ENCODE results near the gene DUOXA1. TPM values are rescaled to one million over a fixed set of nuclear protein-coding genes. Genes with fewer than 3 reads are reported as not detected.

The DUOXA1 gene
- polyA plus RNA-seq, 1 of the 3 experiments (the other 2 are of a cell fraction), result 0.02 TPM

DNA sequence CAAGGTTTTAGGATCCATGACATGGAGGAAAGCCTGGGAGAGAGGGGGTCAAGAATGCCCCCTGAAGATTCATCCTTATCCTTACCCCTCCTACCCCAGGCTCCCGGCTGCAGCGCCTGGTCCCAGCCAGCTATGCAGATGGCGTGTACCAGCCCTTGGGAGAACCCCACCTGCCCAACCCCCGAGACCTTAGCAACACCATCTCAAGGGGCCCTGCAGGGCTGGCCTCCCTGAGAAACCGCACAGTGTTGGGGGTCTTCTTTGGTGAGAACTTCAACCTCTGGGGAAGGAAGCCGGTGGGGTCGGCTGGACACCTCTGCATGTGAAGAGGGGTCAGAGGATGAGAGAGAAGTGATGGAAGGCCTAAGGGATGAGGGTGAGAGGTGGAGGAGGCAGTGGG is 4.4 kb upstream of the DUOXA1 start:
- no peak overlapping the region for H3K27ac ChIP-seq (ENCODE audit: low read depth in 2 of 2, low read length in 1 of 2)
- no peaks in the 10 kb centered on the region for H3K79me2 ChIP-seq (ENCODE audit: insufficient read depth)
- no peak for DNase-seq
- ChIA-PET POLR2A (interaction anchor here (1.1 kb wide), 1 partner anchor 9 kb away, joined by 3 read pairs; no protein-coding TSS in a partner anchor), CTCF (interaction anchor here (1.0 to 6.0 kb wide), 3 partner anchors 13 to 71 kb away, joined by 3 to 52 read pairs (median 3); no protein-coding TSS in a partner anchor)
- no peaks in the 10 kb centered on the region for H3K9me2 ChIP-seq
- WGBS (ENCODE audit: low lambda C conversion rate), result 79% methylated on average over 7 of the region's 7 CpGs
- H3K9ac ChIP-seq, result no peak overlapping the region
- no peaks in the 10 kb centered on the region for H3F3A ChIP-seq (replicated peaks; ENCODE audit: insufficient read depth)
- H3K4me1 ChIP-seq (ENCODE audit: control insufficient read depth in 1 of 2, insufficient read depth in 2 of 2, low read depth in 1 of 2, low read length in 1 of 2), result peaks cover 0 to 22% of the 10 kb centered on the region in 2 experiments; a peak in 1 of 4 replicates
- H3K4me2 ChIP-seq, result no peak overlapping the region
- no peak overlapping the region for H3K4me3 ChIP-seq (ENCODE audit: low read depth in 2 of 2, low read length in 1 of 2)
- no peaks in the 10 kb centered on the region for H4K20me1 ChIP-seq (ENCODE audit: insufficient read depth)
- no peak for TF ChIP-seq JUND (IDR thresholded peaks at IDR 0.05)
- no peak for TF ChIP-seq EP300 (IDR thresholded peaks at IDR 0.05; ENCODE audit: borderline replicate concordance in 1 of 2, low read depth in 1 of 2, low read length in 1 of 2)
- TF ChIP-seq MXI1 (IDR thresholded peaks at IDR 0.05; ENCODE audit: low read depth, low read length), result no peak
- TF ChIP-seq, protein P1, sequence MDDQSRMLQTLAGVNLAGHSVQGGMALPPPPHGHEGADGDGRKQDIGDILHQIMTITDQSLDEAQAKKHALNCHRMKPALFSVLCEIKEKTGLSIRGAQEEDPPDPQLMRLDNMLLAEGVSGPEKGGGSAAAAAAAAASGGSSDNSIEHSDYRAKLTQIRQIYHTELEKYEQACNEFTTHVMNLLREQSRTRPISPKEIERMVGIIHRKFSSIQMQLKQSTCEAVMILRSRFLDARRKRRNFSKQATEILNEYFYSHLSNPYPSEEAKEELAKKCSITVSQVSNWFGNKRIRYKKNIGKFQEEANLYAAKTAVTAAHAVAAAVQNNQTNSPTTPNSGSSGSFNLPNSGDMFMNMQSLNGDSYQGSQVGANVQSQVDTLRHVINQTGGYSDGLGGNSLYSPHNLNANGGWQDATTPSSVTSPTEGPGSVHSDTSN (IDR thresholded peaks at IDR 0.05), result no peak
- no peak for TF ChIP-seq TEAD4 (IDR thresholded peaks at IDR 0.05; ENCODE audit: borderline replicate concordance, insufficient read depth)
- no peak for TF ChIP-seq YY1 (IDR thresholded peaks at IDR 0.05; ENCODE audit: low read depth)
- TF ChIP-seq SIN3A (IDR thresholded peaks at IDR 0.05; ENCODE audit: borderline replicate concordance, low read depth, low read length), result no peak
- no peak for TF ChIP-seq TAF1 (IDR thresholded peaks at IDR 0.05; ENCODE audit: borderline replicate concordance, low read depth, low read length)
- no peak for TF ChIP-seq POLR2AphosphoS5 (IDR thresholded peaks at IDR 0.05; ENCODE audit: low read depth, low read length)
- H3K27me3 ChIP-seq (ENCODE audit: insufficient read depth), result no peaks in the 10 kb centered on the region; the same call in 1 of the 2 replicates
- H2AFZ ChIP-seq (ENCODE audit: low read depth), result no peak overlapping the region
- H3K36me3 ChIP-seq (replicated peaks in 1 of 2; ENCODE audit: control insufficient read depth in 1 of 2, insufficient read depth in 2 of 2, low read length in 1 of 2), result no peaks in the 10 kb centered on the region
- no peaks in the 10 kb centered on the region for H3K9me3 ChIP-seq

DNA sequence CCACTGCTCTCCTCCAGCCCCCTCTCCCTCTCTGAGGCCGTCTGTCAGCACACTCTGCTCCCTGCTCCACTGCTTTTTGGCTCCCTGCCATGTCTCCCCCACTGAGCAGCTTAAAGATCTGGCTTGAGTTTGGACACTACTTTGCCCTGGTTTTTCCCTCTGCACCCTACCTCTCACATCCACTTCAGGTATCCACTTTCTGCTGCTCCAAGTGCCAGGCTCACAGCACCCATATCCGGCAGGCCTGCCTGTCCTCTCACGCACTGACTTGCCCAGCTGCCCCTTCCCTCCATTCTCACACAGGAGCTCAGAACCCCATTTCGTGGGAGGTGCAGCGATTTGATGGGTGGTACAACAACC is 3.9 kb upstream of the DUOXA1 start:
- WGBS (ENCODE audit: low lambda C conversion rate), result 70% methylated on average over 5 of the region's 5 CpGs
- Histone ChIP-seq H3K9me3 (no peaks in the 10 kb centered on the region), H2AFZ (ENCODE audit: low read depth) (no peak overlapping the region), H4K20me1 (ENCODE audit: insufficient read depth) (no peaks in the 10 kb centered on the region), H3K79me2 (ENCODE audit: insufficient read depth) (no peaks in the 10 kb centered on the region), H3K4me3 (ENCODE audit: low read depth in 2 of 2, low read length in 1 of 2) (no peak overlapping the region), H3K4me1 (ENCODE audit: control insufficient read depth in 1 of 2, insufficient read depth in 2 of 2, low read depth in 1 of 2, low read length in 1 of 2) (peaks cover 0 to 19% of the 10 kb centered on the region in 2 experiments; a peak in 1 of 4 replicates), H3F3A (replicated peaks; ENCODE audit: insufficient read depth) (no peaks in the 10 kb centered on the region), H3K4me2 (no peak overlapping the region), H3K27me3 (ENCODE audit: insufficient read depth) (no peaks in the 10 kb centered on the region; the same call in 1 of the 2 replicates), H3K36me3 (replicated peaks in 1 of 2; ENCODE audit: control insufficient read depth in 1 of 2, insufficient read depth in 2 of 2, low read length in 1 of 2) (no peaks in the 10 kb centered on the region), H3K27ac (ENCODE audit: low read depth in 2 of 2, low read length in 1 of 2) (no peak overlapping the region), H3K9me2 (no peaks in the 10 kb centered on the region), H3K9ac (no peak overlapping the region)
- POLR2A ChIA-PET, result interaction anchor here (1.1 kb wide), 1 partner anchor 10 kb away, joined by 3 read pairs; no protein-coding TSS in a partner anchor
- peak; percentile 83 for DNase-seq
- CTCF ChIA-PET, result interaction anchor here (0.8 to 6.0 kb wide), 4 partner anchors 13 to 325 kb away, joined by 3 to 52 read pairs (median 3); no protein-coding TSS in a partner anchor
- no peak for TF ChIP-seq FOSL2 (IDR thresholded peaks at IDR 0.05; ENCODE audit: borderline replicate concordance, low read depth)
- TF ChIP-seq, protein P2, sequence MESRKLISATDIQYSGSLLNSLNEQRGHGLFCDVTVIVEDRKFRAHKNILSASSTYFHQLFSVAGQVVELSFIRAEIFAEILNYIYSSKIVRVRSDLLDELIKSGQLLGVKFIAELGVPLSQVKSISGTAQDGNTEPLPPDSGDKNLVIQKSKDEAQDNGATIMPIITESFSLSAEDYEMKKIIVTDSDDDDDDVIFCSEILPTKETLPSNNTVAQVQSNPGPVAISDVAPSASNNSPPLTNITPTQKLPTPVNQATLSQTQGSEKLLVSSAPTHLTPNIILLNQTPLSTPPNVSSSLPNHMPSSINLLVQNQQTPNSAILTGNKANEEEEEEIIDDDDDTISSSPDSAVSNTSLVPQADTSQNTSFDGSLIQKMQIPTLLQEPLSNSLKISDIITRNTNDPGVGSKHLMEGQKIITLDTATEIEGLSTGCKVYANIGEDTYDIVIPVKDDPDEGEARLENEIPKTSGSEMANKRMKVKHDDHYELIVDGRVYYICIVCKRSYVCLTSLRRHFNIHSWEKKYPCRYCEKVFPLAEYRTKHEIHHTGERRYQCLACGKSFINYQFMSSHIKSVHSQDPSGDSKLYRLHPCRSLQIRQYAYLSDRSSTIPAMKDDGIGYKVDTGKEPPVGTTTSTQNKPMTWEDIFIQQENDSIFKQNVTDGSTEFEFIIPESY (IDR thresholded peaks at IDR 0.05; ENCODE audit: borderline replicate concordance, low read depth), result no peak
- TF ChIP-seq, protein P1 (IDR thresholded peaks at IDR 0.05), result no peak
- no peak for TF ChIP-seq GATA2 (CRISPR knock-in tag; IDR thresholded peaks at IDR 0.05)
- no peak for TF ChIP-seq NFIC (IDR thresholded peaks at IDR 0.05; ENCODE audit: borderline replicate concordance)
- no peak for TF ChIP-seq YY1 (IDR thresholded peaks at IDR 0.05; ENCODE audit: low read depth)
- TF ChIP-seq TEAD4 (IDR thresholded peaks at IDR 0.05; ENCODE audit: borderline replicate concordance, insufficient read depth), result no peak
- no peak for TF ChIP-seq POLR2AphosphoS5 (IDR thresholded peaks at IDR 0.05; ENCODE audit: low read depth, low read length)
- no peak for TF ChIP-seq RXRA (IDR thresholded peaks at IDR 0.05; ENCODE audit: borderline replicate concordance, low read depth)
- TF ChIP-seq, protein P3, sequence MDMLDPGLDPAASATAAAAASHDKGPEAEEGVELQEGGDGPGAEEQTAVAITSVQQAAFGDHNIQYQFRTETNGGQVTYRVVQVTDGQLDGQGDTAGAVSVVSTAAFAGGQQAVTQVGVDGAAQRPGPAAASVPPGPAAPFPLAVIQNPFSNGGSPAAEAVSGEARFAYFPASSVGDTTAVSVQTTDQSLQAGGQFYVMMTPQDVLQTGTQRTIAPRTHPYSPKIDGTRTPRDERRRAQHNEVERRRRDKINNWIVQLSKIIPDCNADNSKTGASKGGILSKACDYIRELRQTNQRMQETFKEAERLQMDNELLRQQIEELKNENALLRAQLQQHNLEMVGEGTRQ (IDR thresholded peaks at IDR 0.05; ENCODE audit: borderline replicate concordance, low read depth, low read length), result no peak
- TF ChIP-seq MEF2A (IDR thresholded peaks at IDR 0.05; ENCODE audit: borderline replicate concordance, low read depth), result no peak
